M059J (cell line): ENCODE measurements around the gene GRWD1. TPM values are rescaled to one million over a fixed set of nuclear protein-coding genes. Genes with fewer than 3 reads are reported as not detected.
A peak's percentile ranks its signal among the peaks of the same experiment; 100 is the strongest.

Source experiments
- DNase-seq: peaks from one replicate; pipeline ENCODE4 v3.0.0-alpha.2; 2012; ENCODE audit warnings: low read depth
- total RNA-seq: library from RNA; depleted of rRNA; stranded (reverse); fragments of >200 nt; shearing (Covaris generic); gene quantifications from 2 replicates; pipeline ENCODE4 v1.2.3, GENCODE V29; 2014; rRNA removed

GRWD1 gene
- total RNA-seq, 1 experiment from 2014 or later, result 49.9 TPM

DNA sequence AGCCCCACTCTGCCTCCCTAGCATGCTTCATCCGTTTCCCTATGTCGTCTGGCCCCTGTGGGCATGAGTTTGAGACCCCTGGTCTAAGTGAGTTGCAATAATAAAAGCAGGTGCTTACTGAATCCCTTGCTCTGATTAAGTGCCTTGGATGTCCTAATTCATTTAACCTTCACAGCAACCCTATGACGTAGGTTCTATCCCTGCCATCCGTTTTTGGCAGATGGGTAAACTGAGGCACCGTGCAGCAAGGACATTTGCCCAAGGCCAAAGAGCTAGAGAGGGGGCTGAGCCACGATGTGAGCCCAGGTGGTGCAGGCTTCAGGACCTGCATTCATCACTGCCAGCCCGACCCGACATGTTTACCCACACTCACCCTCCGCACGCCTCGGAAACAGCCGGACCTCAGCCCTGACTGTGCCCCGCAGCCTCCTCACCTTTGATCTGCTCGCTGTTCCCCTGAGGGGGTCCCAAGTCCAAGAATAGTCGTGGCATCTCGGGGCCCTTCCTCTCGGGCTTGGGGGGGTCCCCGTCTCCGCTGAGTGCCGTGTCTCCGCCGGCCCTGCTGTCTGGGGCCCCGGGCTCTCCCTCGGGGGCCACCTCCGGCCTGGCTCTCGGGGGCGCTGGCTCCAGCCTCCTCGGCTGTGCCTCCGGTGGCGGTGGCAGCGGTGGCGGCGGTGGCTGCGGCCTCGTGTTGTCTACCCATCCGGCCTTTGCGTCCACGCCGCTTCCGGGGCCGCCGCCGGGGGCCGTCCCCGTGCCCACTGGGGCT lies 51.4 kb downstream of the GRWD1 start:
- DNase-seq, result no peak

DNA sequence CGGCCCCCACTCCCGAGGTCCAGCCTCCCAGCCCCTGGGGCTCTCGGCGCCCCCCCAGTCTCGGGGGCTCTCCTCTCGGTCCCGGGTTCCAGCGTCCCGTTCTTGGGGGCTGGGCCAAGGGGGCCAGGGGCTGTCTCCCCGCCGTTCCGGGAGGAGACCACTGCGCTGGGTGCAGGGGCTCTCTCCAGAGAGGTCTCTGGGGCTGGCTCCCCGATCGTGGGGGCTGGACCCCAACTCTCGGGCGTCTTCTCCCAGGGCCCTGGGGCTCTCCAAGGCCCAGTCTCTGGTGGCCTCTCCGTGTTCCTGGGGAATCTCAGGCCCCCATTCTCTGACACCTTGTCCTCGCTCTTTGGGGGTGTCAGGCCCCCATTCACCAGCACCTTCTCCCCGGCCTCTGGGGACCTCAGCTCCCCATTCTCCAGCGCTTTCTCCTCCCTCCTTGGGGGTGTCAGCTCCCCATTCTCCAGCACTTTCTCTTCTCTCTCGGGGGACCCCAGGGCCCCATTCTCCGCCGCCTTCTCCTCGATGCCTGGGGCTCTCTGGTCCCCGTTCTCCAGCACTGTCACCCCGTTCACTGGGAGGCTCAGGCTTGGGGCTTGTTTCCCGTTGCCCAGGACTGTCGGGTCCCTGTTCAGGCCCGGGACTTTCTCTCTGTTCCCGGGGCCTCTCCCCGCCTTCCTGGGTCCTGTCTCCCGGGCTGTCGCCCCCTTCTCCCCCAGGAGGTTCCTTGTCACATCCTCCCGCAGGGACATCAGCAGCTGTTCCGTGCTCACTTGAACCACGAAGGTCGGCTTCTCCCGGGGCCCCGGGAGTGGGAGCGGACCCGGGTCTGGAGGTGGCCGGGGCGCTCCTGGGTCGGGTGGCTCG lies 52.2 kb downstream of the GRWD1 start:
- no peak for DNase-seq

DNA sequence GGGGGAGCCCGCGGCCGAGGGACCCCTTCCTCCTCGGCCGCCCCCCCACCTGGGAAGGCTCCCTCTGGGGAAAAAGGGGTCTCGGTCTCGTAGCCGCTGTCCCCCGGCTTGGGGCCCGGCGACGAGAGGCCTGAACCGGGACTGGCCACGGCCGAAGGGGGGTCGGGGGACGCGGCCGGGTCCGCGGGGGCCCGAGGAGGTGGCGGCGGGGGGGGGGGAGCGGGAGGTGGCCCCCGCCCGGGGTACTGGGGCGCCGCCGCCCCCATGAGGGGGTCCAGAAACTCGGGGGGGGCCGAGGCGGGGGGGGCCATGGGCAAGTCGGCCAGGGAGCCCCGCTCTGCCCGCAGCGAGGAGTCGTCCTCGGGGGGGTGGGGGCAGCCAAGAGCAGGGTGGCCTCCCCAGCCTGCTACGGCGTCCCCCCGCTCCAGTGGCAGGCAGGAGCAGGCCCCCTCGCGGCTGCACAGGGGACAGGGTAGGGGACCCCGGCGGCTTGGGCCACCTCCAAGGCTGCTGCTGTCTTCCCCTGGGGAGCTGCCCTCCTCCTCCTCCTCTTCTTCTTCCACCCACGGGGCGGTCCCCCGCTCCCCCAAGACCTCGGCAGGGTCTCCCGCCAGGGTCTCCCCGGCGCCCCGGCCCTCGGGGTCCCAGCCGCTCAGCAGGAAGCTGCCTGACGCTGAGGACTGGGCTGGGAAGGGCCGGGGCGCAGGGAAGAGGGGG lies 53.0 kb downstream of the GRWD1 start:
- no peak for DNase-seq

DNA sequence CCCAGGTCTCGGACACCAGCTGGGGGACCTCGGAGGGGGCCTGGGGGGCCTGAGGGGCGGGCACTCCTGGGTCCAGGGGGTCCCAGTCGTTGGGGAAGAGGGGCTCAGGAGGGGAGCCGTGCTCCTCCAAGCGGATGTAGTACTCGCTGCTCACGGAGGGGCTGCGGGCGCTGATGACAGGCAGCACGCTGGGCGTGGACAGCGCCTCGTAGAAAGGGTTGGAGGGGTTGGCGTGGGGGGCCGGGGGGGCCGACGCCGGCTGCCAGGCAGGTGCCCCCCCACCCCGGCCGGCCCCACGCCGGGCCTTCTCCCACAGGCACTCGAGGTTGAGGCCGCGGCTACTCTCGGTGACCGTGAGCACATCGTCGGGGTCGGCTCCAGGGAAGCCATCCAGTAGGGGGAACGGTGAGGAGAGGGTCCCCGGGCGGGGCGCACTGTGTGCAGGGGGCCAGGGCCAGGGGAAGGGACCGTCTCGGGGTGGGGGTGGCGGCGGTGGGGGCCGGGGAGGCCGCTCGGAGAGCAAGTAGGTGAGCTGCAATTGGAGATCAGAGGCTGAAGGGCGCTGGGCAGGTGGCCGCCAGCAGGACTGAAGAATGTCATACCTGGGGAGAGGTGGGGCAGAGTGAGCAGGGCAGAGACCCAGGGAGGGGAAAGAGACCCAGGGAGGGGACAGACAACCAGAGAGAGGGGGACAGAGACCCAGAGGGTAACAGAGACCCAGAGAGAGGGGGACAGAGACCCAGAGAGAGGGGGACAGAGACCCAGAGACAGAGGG lies 53.7 kb downstream of the GRWD1 start:
- no peak for DNase-seq

DNA sequence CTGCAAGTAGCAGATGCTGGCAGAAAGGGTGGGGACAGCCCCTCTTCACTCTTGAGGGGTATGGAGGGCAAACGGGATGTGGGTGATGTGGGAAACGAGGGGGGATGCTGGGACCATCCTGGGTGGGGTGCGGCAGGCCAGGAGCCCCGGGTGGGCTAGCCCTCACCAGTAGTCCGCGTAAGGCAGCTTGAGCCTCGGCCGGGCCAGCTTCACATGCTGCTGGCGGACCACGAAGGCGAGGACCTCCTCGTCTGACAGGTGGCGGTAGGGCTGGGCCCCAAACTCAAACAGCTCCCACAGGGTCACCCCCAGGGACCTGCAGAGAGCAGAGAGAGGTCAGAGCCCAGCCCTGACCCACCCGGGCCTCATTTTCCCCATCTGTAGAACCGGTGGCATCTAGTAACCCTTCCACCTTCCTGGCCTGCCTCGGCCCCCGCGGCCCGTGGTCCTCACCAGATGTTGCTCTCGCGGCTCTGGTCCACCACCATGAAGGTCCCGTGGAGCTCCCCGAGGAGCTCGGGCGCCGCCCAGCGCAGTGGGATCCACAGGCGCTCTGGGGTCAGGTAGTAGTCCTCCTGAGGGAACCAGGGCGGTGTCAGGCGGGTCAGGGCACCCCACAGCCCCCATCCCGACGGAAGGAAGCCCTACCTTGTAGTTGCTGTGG lies 55.2 kb downstream of the GRWD1 start:
- DNase-seq, result no peak

DNA sequence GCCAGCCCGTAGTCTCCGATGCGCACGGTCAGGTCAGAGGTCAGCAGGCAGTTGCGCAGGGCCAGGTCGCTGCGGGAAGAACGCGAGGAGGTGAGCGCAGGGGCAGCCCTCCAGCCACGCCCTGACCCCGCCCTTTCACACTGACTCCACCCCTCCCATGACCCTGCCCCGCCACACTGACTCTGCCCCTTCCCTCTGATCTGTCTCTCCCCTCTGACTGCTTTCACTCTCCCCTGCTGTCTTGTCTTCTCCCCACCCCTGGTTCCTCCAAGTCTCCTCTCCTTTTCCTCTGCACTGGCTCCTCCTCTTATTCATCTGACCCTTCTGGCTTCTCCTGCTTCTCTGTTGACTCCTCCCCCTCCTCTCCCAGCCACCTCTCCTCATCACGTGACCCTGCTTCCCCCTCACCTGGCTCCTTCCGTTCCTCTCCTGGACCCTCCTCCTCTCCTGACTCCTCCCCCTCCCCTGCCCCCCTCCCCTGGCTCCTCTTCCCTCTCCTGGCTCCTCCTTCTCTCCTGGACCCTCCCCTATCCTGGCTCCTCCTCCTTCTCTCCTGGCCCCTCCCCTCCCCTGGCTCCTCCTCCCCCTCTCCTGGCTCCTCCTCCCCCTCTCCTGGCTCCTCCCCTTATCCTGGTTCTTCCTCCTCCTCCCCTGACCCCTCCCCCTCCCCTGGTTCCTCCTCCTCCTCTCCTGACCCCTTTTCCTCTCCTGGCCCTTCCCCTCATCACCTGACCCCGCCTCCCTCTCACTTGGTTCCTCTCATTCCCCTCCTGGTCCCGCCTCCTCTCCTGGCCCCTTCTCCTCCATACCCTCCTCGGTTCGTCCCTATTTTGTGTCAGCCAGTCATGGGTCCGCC lies 55.9 kb downstream of the GRWD1 start:
- DNase-seq, result peak; percentile 36

DNA sequence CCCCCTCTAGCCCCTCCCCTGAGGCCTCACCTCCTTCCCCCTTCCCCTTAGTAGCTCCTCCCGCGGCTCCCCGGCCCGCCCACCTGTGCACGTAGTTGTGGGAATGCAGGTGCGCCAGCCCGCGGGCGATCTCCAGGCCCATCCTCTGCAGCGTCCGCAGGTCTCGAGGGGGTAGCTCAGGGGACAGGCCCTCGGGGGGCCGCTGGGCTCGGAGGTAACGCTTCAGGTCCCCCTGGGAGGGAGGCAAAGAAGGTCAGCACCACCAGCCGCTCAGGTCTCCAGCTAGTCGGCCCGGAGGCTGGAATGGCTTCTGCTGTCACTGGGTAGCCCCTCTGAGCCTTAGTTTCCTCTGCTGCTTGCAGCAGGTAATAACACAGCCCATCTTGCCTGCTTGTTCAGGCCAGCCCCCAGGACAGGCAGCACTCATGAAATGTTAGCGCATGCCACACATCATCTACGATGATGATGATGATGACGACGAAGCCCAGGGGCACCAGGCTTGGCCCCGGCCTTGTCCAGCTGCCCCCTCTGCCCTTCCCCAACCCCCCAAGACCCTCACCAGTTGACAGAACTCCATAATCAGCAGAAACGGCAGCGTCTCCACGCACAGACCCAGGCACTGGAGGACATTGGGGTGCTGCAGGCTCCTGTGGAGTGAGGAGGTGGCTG lies 56.7 kb downstream of the GRWD1 start:
- no peak for DNase-seq

DNA sequence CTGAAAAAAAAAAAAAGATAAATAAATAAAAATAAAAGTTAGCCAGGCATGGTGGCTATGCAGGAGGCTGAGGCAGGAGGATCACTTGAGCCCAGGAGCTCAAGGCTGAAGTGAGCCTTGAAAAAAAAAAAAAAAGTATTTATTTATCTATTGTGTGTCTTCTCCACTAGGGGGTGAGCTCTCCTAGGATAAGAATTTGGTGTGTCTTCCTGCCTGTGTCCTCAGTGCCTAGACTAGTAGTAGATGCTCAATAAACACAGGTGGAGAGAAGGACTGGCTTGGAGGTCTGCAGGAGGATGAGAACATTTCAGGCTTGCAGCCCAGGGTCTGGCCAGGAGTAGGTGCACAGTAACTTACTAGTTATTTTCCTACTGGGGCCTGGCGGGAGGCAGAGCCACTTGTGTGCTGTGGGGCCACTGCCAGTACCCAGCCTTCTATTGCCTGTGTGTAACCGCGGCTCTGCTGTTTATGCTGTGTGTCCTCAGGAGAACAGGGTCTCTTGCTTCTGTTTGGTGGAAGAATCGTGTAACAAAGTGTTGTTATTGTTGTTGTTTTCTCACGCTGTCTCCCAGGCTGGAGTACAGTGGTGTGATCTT lies 60.5 kb downstream of the GRWD1 start:
- DNase-seq, result peak; percentile 64

Other genes starting within 250 kb of the GRWD1 start
- gene CARD8, start 190.1 kb upstream of the GRWD1 start, total RNA-seq, result 6.7 and 10.7 TPM in 2 replicates
- gene ZNF114, start 175.9 kb upstream of the GRWD1 start, total RNA-seq, result 0.62 and 1.2 TPM in 2 replicates
- gene EMP3, start 120.4 kb upstream of the GRWD1 start, total RNA-seq, result 87.2 and 98.0 TPM in 2 replicates
- gene TMEM143, start 82.0 kb upstream of the GRWD1 start, total RNA-seq, result 2.3 and 3.3 TPM in 2 replicates
- gene SYNGR4, start 81.6 kb upstream of the GRWD1 start, total RNA-seq, result 0.42 TPM in 1 of 2 replicates, not detected in the other
- 236 and 247 TPM in 2 replicates for gene KDELR1, start 54.4 kb upstream of the GRWD1 start, total RNA-seq
- gene GRIN2D, start 52.3 kb upstream of the GRWD1 start, total RNA-seq, result 0.42 and 1.2 TPM in 2 replicates
- 0.02 and 0.47 TPM in 2 replicates for gene KCNJ14, start 9.6 kb downstream of the GRWD1 start, total RNA-seq
- 33.5 and 63.4 TPM in 2 replicates for gene CYTH2, start 23.4 kb downstream of the GRWD1 start, total RNA-seq
- gene LMTK3, start 65.9 kb downstream of the GRWD1 start, total RNA-seq, result 0.17 TPM in 1 of 2 replicates, not detected in the other
- not detected in 2 replicates for gene SULT2B1, start 106.2 kb downstream of the GRWD1 start, total RNA-seq
- gene SPACA4, start 160.8 kb downstream of the GRWD1 start, total RNA-seq, result not detected in 2 replicates
- gene FAM83E, start 169.1 kb downstream of the GRWD1 start, total RNA-seq, result 0.89 TPM in 1 of 2 replicates, not detected in the other
- gene RPL18, start 173.2 kb downstream of the GRWD1 start, total RNA-seq, result 1,286 and 1,602 TPM in 2 replicates
- gene SPHK2, start 173.5 kb downstream of the GRWD1 start, total RNA-seq, result 2.9 and 5.4 TPM in 2 replicates
- gene DBP, start 191.4 kb downstream of the GRWD1 start, total RNA-seq, result 18.5 and 20.1 TPM in 2 replicates
- 1.9 and 5.1 TPM in 2 replicates for gene CA11, start 200.2 kb downstream of the GRWD1 start, total RNA-seq
- gene NTN5, start 227.0 kb downstream of the GRWD1 start, total RNA-seq, result 0.05 and 0.79 TPM in 2 replicates
- not detected in 2 replicates for gene FUT2, start 250.0 kb downstream of the GRWD1 start, total RNA-seq